BJ (cell line): ENCODE data around the gene PLEKHJ1. TPM values are rescaled to one million over a fixed set of nuclear protein-coding genes. Genes with fewer than 3 reads are reported as not detected.

ENCODE experiments used
- CTCF ChIA-PET: fragments of 350-600 bp; formaldehyde crosslinking; extraction: SDS; loops from one replicate; lab custom pipeline; 2021; ENCODE audit warnings: antibody characterized with exemption, inconsistent platforms; lab: Yijun Ruan, JAX
- POLR2A ChIA-PET: fragments of 300-600 bp; sonication (Branson Sonifier 250); formaldehyde crosslinking; extraction: SDS; loops from one replicate; lab custom pipeline; 2021; ENCODE audit warnings: antibody characterized with exemption; lab: Charles Lee
- DNase-seq: peaks from one replicate; pipeline ENCODE4 v3.0.0-alpha.2; 2011; ENCODE audit warnings: low read depth
- H3K27me3 ChIP-seq: 2 replicates; pipeline ENCODE4 v1.6.0; 2011; ENCODE audit warnings: low read length; ENCODE audit not compliant: control insufficient read depth, insufficient read depth
- H3K36me3 ChIP-seq: 2 replicates; pipeline ENCODE4 v1.5.1; 2011; ENCODE audit warnings: low read length; ENCODE audit not compliant: control insufficient read depth, insufficient read depth
- H3K4me3 ChIP-seq: 2 replicates; pipeline ENCODE4 v1.5.1; 2011; ENCODE audit warnings: low read depth, mild to moderate bottlenecking, control low read depth, low read length
- polyA plus RNA-seq: library from polyadenylated mRNA; depleted of rRNA; stranded (reverse); fragments of >200 nt; gene quantifications from 2 replicates; pipeline ENCODE4 v1.2.3, GENCODE V29; 2011
- TF ChIP-seq, protein P1 (sequence below): IDR thresholded peaks from 2 replicates; pipeline ENCODE4 v1.5.1; 2011; ENCODE audit warnings: low read depth, mild to moderate bottlenecking, control low read depth, inconsistent platforms, low read length, moderate library complexity; ENCODE audit not compliant: insufficient read depth

Gene PLEKHJ1
- polyA plus RNA-seq, 1 experiment = 65.8 TPM

DNA sequence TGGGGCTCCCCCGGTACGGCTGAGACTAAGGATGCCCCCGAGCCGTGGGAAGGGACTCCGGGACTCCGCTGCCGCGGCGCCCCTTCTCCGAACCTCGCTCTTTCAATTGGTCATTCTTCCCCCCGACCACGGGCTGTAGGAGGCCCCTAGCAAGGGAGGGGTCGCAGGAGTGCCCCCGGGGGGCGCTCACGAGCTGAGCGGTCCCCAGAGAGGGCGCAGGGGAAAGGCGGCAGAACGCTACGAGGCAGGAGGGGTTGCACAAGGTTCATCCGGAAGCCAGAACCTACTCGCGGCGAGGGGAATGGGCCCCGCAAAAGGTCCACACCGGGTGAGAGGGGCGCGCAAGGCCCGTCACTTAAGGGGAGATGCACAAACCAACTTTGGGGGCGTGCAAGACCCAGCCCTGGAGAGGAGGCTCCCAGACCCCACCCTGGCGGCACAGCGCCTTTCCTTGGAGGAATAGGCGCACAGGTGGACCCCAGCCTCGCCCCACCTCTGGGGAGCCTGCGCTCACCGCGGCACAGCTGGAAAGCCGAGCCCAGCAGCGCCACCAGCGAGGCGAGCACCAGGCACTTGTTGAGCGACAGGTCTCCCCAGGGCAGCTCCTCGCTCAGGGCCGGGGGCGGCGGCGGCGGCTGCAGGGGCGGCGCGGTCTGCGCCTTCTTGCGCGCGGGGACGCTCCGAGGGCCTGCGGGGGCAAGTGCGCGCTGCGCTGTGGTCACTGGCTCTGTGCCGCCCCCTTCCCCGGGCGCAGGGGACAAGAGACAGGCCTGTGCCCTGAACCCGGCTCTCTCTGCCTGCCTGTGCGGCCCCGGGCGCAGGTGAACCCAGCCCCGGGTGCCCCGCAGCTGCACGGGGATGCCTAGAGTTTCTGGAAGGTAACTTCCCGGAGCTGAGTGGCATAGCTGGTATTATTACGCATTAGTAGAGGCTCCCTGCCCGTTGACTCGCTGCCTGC, 17.3 kb upstream of the PLEKHJ1 start:
- peaks cover 14% of the 10 kb centered on the region for H3K27me3 ChIP-seq
- H3K36me3 ChIP-seq = peaks cover 4% of the 10 kb centered on the region; the same call in 1 of the 2 replicates
- TF ChIP-seq, protein P1, sequence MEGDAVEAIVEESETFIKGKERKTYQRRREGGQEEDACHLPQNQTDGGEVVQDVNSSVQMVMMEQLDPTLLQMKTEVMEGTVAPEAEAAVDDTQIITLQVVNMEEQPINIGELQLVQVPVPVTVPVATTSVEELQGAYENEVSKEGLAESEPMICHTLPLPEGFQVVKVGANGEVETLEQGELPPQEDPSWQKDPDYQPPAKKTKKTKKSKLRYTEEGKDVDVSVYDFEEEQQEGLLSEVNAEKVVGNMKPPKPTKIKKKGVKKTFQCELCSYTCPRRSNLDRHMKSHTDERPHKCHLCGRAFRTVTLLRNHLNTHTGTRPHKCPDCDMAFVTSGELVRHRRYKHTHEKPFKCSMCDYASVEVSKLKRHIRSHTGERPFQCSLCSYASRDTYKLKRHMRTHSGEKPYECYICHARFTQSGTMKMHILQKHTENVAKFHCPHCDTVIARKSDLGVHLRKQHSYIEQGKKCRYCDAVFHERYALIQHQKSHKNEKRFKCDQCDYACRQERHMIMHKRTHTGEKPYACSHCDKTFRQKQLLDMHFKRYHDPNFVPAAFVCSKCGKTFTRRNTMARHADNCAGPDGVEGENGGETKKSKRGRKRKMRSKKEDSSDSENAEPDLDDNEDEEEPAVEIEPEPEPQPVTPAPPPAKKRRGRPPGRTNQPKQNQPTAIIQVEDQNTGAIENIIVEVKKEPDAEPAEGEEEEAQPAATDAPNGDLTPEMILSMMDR = 0 out of 2 replicates have a peak, but pooled peaks have one; percentile 14
- DNase-seq = no peak
- ChIA-PET POLR2A (no interaction called here), CTCF (interaction anchor here (0.9 to 1.4 kb wide), 4 partner anchors 9 to 18 kb away, joined by 3 to 5 read pairs (median 4); partner anchors contain the start of gene PLEKHJ1)
- no peak overlapping the region for H3K4me3 ChIP-seq

DNA sequence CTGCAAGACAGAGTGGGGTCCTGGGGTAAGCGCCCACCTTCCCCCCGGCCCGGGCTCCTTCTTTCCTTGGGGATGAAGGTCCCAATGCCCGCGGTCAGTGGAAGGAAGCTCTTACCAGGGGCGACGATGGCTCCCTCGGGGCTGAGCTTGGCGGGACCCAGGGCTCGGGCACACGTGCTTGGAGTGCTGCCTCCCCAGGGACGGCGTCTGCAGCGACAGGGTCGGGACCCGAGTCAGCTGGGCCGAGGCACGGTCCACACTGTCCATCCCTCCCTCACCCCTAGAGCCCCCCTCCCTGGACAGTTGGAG, 16.6 kb upstream of the PLEKHJ1 start:
- Histone ChIP-seq H3K27me3 (peaks cover 14% of the 10 kb centered on the region), H3K36me3 (peaks cover 7% of the 10 kb centered on the region; the same call in 1 of the 2 replicates), H3K4me3 (no peak overlapping the region)
- TF ChIP-seq, protein P1 = no peak
- CTCF ChIA-PET = interaction anchor here (0.5 to 1.4 kb wide), 2 partner anchors 9 to 99 kb away, joined by 3 to 5 read pairs; no protein-coding TSS in a partner anchor
- POLR2A ChIA-PET = no interaction called here
- DNase-seq = no peak

DNA sequence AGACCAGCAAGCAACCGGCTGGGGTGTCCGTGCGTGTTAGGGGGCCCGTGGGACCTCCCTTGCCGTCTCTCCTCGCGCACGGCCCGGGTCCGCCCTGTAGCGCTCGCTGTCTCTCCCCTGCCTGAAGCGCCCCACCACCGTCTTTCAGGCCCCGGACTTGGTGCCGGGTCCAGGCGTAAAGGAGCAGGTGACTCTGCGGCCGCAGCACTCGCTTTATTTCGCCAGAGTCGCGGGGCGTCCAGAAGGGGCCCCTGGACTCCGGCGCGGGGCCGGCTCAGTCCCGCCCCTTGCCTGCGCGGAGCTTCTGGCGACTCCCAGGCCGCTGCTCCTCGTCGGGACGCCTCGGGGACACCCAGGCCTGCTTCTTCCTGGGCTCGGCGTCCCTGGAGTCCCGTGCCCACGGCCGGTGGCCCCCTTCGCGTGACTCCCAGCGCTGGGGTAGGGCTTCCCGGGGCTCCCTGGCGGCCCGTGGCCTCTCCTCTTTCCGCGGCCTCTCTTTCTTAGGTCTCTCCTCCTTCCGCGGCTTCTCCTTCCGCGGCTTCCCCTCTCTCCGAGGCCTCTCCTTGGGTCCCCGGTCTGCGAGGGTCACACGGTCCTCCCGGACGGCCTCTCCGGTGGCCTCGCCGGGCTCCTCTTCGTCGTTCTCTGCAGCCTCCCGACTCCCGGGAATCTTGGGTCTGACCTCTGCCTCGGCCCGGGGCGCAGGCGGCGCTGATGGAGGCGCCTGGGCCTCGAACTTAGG, 16.1 kb upstream of the PLEKHJ1 start:
- Histone ChIP-seq H3K36me3 (peaks cover 11% of the 10 kb centered on the region), H3K27me3 (peaks cover 14% of the 10 kb centered on the region), H3K4me3 (no peak overlapping the region)
- CTCF ChIA-PET = interaction anchor here (0.5 to 1.4 kb wide), 3 partner anchors 10 to 98 kb away, joined by 3 to 5 read pairs (median 5); no protein-coding TSS in a partner anchor
- POLR2A ChIA-PET = no interaction called here
- DNase-seq = no peak
- TF ChIP-seq, protein P1 = no peak

DNA sequence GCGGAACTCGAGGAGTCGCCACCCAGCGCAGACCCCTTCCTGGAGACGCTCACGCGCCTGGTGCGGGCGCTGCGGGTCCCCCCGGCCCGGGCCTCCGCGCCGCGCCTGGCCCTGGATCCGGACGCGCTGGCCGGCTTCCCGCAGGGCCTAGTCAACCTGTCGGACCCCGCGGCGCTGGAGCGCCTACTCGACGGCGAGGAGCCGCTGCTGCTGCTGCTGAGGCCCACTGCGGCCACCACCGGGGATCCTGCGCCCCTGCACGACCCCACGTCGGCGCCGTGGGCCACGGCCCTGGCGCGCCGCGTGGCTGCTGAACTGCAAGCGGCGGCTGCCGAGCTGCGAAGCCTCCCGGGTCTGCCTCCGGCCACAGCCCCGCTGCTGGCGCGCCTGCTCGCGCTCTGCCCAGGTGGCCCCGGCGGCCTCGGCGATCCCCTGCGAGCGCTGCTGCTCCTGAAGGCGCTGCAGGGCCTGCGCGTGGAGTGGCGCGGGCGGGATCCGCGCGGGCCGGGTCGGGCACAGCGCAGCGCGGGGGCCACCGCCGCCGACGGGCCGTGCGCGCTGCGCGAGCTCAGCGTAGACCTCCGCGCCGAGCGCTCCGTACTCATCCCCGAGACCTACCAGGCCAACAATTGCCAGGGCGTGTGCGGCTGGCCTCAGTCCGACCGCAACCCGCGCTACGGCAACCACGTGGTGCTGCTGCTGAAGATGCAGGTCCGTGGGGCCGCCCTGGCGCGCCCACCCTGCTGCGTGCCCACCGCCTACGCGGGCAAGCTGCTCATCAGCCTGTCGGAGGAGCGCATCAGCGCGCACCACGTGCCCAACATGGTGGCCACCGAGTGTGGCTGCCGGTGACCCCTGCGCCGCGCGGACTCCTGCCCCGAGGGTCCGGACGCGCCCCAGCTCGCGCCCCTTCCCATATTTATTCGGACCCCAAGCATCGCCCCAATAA, 15.3 kb upstream of the PLEKHJ1 start:
- Histone ChIP-seq H3K4me3 (no peak overlapping the region), H3K36me3 (peaks cover 19% of the 10 kb centered on the region), H3K27me3 (peaks cover 14% of the 10 kb centered on the region)
- POLR2A ChIA-PET = no interaction called here
- TF ChIP-seq, protein P1 = no peak
- CTCF ChIA-PET = interaction anchor here (1.3 kb wide), 1 partner anchor 66 kb away, joined by 5 read pairs; no protein-coding TSS in a partner anchor
- DNase-seq = no peak
